Measurements from ENCODE around the gene SLC34A3.
"Not testable (repeated sequence)": the region's sequence is repeated elsewhere in the genome, so short reads cannot be mapped to it uniquely, and the experiment has no call there.

SLC34A3 gene

DNA sequence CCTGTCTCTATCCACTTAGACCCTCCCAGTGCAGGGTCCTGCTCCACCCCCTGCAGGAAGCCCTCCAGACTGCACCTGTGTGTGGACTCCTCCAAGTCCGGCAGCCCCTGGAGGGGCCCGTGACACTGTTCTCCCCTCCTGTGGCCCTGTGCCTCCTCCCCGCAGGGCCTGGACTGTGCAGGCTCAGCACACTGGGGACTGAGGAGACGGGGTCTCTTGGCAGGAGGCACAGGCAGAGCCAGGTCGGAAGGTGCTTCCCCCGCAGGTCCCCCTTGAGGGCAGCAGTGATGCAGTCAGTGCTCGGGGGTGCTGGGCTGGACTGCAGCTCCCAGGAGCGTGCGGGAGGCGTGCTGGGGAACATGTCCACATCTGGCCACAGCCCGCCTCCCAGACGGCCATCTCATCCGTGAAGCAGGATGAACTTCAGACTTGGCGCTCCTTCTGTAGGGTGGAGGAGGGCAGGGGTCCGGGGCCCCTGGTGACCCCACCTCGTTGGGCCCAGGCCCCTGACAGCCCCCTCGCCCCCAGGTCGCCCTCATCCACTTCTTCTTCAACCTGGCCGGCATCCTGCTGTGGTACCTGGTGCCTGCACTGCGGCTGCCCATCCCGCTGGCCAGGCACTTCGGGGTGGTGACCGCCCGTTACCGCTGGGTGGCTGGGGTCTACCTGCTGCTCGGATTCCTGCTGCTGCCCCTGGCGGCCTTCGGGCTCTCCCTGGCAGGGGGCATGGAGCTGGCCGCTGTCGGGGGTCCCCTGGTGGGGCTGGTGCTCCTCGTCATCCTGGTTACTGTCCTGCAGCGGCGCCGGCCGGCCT is 4.9 kb downstream of the SLC34A3 start:
- no peak overlapping the region for H3K4me3 ChIP-seq (replicated peaks; ENCODE audit: low read depth, low read length)
- DNase-seq (ENCODE audit: low read depth) = no peak
- TF ChIP-seq, protein P1, sequence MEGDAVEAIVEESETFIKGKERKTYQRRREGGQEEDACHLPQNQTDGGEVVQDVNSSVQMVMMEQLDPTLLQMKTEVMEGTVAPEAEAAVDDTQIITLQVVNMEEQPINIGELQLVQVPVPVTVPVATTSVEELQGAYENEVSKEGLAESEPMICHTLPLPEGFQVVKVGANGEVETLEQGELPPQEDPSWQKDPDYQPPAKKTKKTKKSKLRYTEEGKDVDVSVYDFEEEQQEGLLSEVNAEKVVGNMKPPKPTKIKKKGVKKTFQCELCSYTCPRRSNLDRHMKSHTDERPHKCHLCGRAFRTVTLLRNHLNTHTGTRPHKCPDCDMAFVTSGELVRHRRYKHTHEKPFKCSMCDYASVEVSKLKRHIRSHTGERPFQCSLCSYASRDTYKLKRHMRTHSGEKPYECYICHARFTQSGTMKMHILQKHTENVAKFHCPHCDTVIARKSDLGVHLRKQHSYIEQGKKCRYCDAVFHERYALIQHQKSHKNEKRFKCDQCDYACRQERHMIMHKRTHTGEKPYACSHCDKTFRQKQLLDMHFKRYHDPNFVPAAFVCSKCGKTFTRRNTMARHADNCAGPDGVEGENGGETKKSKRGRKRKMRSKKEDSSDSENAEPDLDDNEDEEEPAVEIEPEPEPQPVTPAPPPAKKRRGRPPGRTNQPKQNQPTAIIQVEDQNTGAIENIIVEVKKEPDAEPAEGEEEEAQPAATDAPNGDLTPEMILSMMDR (IDR thresholded peaks at IDR 0.05; ENCODE audit: low read length, missing control alignments) = no peak

DNA sequence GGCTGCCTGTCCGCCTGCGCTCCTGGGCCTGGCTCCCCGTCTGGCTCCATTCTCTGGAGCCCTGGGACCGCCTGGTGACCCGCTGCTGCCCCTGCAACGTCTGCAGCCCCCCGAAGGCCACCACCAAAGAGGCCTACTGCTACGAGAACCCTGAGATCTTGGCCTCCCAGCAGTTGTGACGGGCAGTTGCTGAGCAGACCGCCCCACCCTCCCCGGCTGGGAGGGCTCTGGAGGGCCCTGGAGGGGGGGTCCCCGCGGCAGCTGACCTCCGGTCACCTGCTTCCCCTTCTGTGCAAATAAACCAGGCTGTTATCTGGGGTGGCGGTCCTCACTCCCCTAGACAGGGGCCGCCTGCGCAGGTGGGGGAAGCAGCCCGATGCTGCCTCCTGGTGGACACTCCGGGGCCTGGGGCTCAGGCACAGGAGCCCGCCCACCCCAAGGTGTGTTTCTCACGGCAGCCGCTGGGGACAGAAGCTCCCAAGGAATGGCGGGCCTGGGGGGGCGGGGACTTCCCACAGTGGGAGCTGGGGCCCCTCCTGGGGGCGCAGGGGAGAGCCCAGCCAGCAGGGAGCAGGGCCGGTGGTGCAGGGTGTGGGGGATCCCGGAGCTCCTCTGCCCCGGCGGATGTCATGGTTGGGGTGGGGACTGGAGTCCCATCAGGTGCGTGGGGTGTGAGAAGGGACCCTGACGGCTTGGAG is 5.7 kb downstream of the SLC34A3 start:
- H3K4me3 ChIP-seq (replicated peaks; ENCODE audit: low read depth, low read length) = no peak overlapping the region
- DNase-seq (ENCODE audit: low read depth) = peak; percentile 77
- TF ChIP-seq, protein P1 (IDR thresholded peaks at IDR 0.05; ENCODE audit: low read length, missing control alignments) = peak; percentile 83

DNA sequence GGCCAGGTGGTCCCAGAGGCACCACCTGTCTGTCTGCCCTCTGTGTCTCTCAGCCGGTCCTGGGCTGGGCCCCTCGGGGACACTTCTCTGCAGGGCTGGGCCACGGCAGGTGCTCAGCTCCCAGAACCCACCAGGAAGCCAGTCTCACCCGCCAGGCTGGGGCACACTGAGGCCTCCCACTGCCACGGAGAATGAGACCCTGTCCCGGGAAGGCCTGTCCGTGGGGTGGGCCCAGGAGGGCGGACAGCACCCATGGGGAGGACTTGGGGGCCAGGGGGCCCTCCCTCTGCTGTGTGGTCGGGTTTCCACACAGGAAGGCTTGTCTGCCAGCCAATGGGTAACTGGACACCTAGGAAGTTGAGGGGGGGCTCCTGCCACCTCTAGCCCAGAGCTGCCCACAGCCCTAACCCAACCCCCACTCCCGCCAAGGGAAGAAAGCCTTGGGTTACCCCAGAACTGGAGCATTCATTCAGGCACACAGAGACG is 6.3 kb downstream of the SLC34A3 start:
- TF ChIP-seq, protein P1 (IDR thresholded peaks at IDR 0.05; ENCODE audit: low read length, missing control alignments) = no peak
- H3K4me3 ChIP-seq (replicated peaks; ENCODE audit: low read depth, low read length) = no peak overlapping the region
- no peak for DNase-seq (ENCODE audit: low read depth)

DNA sequence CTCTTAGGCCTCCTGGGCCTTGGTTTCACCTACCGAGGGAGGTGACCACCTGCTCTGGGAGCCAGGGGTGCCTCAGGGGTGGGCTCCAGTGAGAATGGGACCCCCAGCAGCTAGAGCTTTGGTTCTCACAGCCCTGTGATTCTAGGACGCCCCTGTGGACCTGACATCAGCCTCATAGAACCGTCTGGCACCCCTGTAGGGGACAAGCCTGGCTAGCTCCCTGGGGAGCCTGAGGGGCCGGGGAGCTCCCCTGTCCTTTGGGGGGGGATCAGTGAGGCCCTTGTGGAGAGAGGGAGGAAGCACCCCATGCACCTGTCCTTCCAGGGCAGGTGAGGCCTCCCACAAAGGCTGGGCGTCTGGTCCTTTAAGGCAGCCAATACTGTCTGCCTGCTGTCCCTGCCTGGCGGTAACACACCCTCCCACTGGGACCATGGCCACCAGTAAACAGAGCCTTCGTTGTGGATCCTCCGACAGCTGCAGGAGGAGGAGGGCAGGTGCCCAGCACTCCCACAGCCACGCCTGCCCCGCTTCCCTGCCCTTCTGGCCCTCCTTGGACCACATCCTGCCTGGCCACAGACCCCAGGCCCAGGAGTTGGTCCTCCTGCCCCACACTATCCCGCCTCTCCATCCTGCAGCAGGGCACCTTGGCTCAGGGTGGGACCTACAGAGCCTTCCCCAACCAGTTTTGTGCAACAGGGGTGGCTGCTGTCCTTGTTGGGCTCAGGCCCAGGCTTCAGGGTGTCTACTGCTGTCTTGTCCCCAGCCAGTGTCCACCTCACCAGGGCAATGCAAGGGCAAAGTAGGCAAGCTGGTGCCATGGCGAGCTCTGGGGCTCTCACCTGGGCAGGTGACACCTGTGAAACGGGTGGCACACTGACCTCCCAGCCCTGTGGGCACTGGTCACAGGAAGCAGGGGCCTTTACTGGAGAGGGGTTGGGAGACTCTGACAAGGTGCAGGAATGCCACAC is 7.3 kb downstream of the SLC34A3 start:
- H3K4me3 ChIP-seq (replicated peaks; ENCODE audit: low read depth, low read length) = no peak overlapping the region
- DNase-seq (ENCODE audit: low read depth) = no peak
- TF ChIP-seq, protein P1 (IDR thresholded peaks at IDR 0.05; ENCODE audit: low read length, missing control alignments) = no peak

DNA sequence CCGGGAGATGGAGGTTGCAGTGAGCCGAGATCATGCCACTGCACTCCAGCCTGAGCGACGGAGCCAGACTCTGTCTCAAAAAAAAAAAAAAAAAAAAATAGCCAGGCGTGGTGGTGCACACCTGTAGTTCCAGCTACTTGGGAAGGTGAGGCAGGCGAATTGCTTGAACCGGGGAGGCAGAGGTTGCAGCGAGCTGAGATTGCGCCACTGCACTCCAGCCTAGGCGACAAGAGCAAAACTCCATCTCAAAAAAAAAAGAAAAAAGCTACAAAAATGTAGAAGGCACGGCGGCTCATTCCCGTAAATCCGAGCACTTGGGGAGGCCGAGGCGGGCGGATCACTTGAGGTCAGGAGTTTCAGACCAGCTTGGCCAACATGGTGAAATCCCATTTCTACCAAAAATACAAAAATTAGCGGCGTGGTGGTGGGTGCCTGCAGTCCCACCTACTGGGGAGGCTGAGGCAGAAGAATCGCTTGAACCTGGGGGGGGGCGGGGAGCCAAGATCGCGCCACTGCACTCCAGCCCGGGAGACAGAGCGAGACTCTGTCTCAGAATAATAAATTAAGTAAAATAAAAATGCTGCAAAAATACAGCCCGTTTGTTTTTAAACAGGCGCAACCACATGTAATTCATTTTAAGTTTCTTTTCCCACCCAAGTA is 9.0 kb downstream of the SLC34A3 start:
- DNase-seq (ENCODE audit: low read depth) = not testable (repeated sequence)
- H3K4me3 ChIP-seq (replicated peaks; ENCODE audit: low read depth, low read length) = peak overlapping the region; percentile 63

DNA sequence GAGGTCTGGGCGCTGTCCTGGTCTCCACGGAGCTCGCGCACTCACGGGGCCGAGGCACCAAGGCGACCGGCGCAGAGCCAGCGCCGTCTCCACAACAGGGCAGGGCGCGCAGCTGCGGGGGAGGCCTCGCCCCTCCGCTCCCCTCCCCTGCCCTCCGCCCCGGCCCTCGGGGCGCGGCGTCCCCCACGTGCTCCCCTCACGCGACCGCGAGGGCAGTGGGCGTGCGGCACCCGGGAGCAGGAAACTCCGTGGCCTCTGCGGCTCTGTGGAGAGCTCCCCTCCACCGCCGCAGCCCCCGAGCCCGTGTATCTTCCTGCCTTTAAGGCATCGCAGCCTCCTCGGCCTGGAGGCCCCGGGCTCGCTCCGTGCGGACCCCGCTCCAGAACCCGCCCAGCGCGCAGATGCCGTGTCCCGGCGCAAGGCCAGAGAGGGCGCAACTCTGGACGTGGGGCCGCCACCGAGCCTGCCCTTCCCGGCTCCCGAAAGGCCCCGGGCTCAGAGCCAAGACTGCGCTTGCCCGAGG is 9.7 kb downstream of the SLC34A3 start:
- peak; percentile 80 for DNase-seq (ENCODE audit: low read depth)
- TF ChIP-seq, protein P1 (IDR thresholded peaks at IDR 0.05; ENCODE audit: low read length, missing control alignments) = no peak
- peak overlapping the region; percentile 63 for H3K4me3 ChIP-seq (replicated peaks; ENCODE audit: low read depth, low read length)

All from fibroblast of pulmonary artery (primary cell).